GM18508 (cell line): ENCODE results near the gene DOCK6.
"Not testable (repeated sequence)": the region's sequence is repeated elsewhere in the genome, so short reads cannot be mapped to it uniquely, and the experiment has no call there.

Experiments
- ATAC-seq: cut with Tn5 transposase; IDR thresholded peaks from one replicate; pipeline ENCODE4 v1.9.1; 2021; ENCODE audit warnings: moderate number of reproducible peaks; ENCODE audit not compliant: insufficient read depth, unreplicated experiment

The DOCK6 gene

GRCh38 chr19:11180975-11181374 lies 81.3 kb downstream of the DOCK6 start:
- not testable (repeated sequence) for ATAC-seq

- ATAC-seq = no peak
Observed at GRCh38 chr19:11180346-11180745, 82.0 kb downstream of the DOCK6 start.

GRCh38 chr19:11179716-11180297 lies 82.5 kb downstream of the DOCK6 start:
- no peak for ATAC-seq

- not testable (repeated sequence) for ATAC-seq
Observed at GRCh38 chr19:11179145-11179465, 83.2 kb downstream of the DOCK6 start.

- no peak for ATAC-seq
Observed at GRCh38 chr19:11177592-11177991, 84.7 kb downstream of the DOCK6 start.

GRCh38 chr19:11176466-11177193 lies 85.7 kb downstream of the DOCK6 start:
- ATAC-seq = no peak

GRCh38 chr19:11175920-11176319 lies 86.4 kb downstream of the DOCK6 start:
- ATAC-seq = no peak

- ATAC-seq = no peak
Observed at GRCh38 chr19:11174336-11174735, 88.0 kb downstream of the DOCK6 start.

GRCh38 chr19:11173516-11174155 lies 88.7 kb downstream of the DOCK6 start:
- no peak for ATAC-seq

GRCh38 chr19:11172576-11172975 lies 89.7 kb downstream of the DOCK6 start:
- ATAC-seq = no peak

GRCh38 chr19:11171144-11171543 lies 91.2 kb downstream of the DOCK6 start:
- ATAC-seq = no peak

- ATAC-seq = no peak
Observed at GRCh38 chr19:11169896-11170678, 92.2 kb downstream of the DOCK6 start.

- ATAC-seq = no peak
Observed at GRCh38 chr19:11168568-11168967, 93.8 kb downstream of the DOCK6 start.

GRCh38 chr19:11166281-11167142 lies 95.8 kb downstream of the DOCK6 start:
- ATAC-seq = no peak

- no peak for ATAC-seq
Observed at GRCh38 chr19:11165486-11166030, 96.8 kb downstream of the DOCK6 start.

- ATAC-seq = no peak
Observed at GRCh38 chr19:11164879-11165406, 97.4 kb downstream of the DOCK6 start.

- ATAC-seq = no peak
Observed at GRCh38 chr19:11164296-11164695, 98.0 kb downstream of the DOCK6 start.

GRCh38 chr19:11160440-11160768 lies 101.9 kb downstream of the DOCK6 start:
- ATAC-seq = not testable (repeated sequence)

- no peak for ATAC-seq
Observed at GRCh38 chr19:11159598-11160439, 102.5 kb downstream of the DOCK6 start.
